GM21367 (cell line): ENCODE measurements around the gene ZCCHC18.

Experiments
- ATAC-seq: cut with Tn5 transposase; IDR thresholded peaks from one replicate; pipeline ENCODE4 v1.9.1; 2021; ENCODE audit not compliant: unreplicated experiment

ZCCHC18 gene

DNA sequence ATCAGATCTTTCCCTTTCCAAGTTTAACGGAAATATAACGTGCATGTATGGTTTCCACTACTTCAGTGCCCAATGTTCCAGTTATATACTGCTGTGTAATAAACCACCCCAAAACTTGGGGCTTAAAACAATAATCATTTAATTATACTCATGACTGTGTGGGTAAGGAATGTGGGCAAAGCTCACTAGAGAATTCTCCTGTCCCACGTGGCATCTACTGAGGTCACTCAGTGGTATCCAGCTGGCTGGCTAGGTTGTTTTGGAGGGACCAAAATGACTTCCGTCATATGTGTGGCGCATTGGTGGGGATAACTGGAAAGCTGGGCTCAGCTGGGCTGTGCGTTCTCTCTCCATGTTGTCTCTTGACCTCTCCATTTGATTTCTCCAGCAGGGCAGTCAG lies 18.5 kb downstream of the ZCCHC18 start:
- no peak for ATAC-seq

DNA sequence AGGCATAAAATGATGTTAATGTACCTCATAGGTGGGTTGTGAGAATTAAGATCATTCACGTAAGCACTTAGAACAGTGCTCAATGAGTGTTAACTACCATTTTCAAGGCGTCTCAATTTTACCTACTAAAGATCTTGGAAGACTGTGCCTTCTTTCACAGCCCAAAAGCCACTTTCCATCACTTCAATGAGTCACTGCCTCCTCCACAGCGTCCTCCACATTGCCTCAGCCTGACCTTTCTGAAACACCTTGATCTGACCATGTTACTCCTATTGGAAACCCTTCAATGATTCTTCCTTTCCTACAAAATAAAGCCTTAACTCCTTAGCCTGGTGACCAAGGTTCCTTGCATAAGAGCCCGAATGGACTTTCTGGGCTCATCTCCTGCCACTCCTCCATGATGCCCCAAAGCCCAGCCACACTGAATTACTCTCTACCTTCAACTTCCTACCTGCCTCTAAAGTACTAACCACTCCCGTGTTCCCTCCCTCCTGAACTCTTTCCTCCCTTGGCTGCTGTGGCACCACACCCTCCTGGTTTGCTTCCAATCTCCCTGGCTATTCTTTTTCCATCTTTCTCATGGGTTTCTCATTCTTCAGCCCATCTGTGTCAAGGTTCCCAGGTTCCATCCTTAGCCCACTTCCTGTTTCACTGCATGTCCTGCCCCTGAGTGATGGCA lies 22.4 kb downstream of the ZCCHC18 start:
- no peak for ATAC-seq

DNA sequence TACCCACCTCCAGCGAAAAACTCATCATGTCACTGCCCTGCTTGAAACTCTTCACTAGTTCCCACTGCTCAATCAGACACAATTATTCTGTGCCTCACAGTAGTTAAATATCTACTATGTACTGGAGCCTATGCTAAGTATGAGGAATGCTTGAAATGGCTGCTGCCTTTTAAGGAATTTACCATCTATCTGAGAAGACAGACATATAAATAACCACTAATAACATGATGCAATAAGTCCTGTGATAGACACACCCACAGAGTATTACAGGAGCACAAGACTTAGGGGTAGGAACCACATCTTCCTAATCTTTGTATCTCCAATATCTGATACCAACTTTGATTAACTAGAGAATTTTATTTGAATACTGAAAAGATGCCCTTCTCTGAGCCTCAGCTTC lies 23.4 kb downstream of the ZCCHC18 start:
- ATAC-seq, result no peak

DNA sequence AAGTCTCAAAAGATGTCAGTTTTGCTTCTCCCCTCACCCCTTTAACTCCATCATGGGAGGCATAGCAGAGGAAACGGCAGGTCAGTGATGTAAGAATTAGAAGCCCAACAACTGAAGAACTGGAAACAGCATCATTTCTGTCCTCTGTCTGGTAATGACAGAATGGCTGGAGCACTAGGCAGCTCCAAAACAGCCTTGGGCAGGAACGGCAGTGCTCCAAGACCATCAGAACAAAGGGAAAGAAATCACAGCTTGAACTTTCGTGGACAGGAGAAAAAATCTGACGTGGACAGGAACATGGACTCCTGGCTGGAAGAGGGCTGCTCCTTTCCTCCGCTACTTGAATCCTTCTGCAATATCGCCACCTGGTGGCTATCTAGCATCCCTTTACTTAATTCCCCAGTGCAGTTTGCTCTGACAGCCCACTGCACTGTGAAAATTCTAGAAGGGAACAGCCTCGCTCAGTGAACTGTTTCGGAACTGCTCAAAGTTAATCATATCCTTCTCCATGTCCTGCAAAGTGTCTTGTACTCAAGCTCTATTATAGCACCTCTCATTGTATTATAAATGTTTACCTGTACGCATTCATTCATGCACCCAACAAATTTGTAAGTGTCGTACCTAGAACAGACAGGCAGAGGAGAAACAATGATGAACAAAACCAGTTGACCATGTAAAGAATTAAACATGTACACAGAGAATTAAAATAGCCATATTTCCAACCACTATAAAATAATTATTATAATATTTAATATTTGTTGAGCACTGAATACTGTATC lies 24.1 kb downstream of the ZCCHC18 start:
- ATAC-seq, result peak; percentile 78

DNA sequence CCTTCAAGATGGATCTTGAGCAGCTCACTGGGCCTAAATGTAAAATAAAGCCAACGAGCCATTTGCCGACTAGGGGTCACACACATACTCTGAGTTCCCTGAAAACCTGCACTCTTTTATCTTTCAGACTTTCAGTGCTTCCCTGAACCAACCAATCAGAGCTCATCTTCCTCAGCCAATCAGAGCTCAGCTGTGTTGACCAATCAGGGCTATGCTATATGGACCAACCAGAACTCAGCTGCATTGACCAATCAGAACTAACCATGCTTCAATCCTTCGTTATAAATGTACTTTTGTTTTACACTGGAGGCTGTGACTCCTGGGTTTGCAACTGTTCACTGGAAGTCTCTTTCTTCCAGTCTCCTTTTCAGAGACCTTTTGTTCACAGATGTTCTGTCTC lies 25.2 kb downstream of the ZCCHC18 start:
- no peak for ATAC-seq

DNA sequence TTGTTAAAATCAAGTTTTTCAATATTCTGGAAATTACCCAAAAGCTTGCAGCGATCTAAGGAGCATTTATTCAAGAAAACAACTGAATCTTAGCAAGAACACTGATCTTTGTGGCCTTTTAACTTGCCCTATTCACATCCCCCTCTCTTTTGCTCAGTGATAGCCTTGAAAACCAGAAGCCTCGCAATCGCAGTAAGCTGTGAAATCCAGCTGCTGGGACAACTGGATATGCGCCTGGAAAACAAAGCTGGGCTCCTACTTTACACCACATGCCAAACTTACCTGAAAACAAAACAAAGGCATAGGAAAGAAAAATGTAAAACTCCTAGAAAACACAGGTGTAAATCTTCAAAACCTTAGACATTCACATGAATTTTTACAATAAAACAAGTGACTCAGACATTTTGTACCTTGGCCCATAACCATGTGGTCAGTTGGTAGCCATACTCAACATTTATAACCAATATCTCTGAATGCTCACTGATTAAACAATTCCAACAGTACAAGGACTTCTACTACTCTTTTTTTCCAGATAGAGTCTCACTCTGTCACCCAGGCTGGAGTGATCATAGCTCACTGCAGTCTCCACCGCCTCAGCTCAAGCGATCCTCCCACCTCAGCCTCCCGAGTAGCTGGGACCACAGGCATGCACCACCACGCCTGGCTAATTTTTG lies 28.9 kb downstream of the ZCCHC18 start:
- ATAC-seq, result no peak

DNA sequence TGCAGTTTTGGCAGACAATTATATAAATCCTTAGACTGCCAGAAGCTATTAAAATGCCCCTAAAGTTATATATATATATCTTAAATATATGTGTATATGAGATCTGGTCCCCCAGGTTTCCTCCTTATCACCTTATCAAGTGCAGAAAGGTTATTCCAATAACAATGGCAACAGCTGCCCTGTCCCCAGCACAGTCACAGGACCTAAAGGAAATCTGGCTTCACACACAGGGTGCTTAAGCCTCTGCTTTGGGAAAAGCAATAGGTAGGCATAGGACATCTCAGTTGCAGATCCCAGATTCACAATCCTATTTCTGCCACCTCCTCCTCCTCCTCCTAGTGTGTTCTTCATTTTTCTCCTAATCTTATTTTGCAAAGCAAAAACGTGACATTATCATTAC lies 38.7 kb downstream of the ZCCHC18 start:
- no peak for ATAC-seq

DNA sequence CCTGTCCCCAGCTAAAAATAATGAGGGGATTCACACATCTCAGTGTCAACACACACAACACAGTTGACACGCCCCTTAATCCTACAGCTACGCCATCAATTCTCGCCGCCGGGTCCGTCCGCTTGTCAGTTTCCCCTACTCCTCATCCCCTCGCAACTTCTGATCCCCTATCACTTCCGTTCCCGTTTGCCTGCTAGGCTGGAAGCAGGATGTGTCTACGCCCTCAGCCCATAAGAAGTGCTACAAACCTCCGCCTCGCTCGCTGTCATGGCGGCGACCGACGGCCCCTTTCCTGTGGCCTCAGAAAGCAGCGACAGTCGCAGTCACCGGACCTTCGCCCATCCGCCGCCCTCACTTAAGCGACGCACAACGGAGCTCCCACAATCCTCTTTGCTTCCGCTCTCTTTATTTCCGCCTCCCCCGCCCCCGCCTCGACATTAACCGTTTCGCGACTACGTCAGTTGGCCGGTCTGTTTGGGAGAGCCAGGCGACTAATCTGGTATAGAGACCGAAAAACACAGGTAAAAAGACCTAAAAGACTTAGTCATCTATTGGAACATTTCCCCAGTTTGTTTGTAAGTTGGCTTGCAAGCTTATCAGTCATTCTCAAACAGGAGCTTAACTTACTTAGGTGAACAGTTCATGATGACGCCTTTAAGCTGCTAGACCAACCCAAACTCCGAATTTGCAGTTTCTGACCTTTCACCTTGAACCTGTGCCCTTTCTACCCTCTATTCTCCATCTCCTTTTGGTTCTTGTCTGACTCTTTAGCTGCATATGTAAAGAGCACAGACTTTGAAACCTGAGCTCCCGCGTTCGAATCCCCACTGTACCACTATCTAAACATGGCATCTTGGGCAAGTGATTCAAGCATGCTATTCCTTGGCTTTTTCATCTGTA lies 44.6 kb downstream of the ZCCHC18 start, which contains the start of gene SLC25A53:
Gene SLC25A53 (minus strand): TSS at position 380 of the 900 bp plus-strand sequence. CDS start 51,752 bp downstream, outside the sequence.
- peak; percentile 89 for ATAC-seq
